HepG2 (cell line): ENCODE measurements around the gene FKBP10. TPM values are rescaled to one million over a fixed set of nuclear protein-coding genes. Genes with fewer than 3 reads are reported as not detected.

Experiments used
- ARID2 ChIP-seq: sonication (generic); formaldehyde crosslinking; IDR thresholded peaks from 2 replicates; pipeline ENCODE4 v1.8.1; 2022; ENCODE audit warnings: mild to moderate bottlenecking, missing genetic modification reagents, borderline replicate concordance
- E2F5 ChIP-seq: sonication (generic); formaldehyde crosslinking; conservative IDR thresholded peaks from 2 replicates; pipeline ENCODE4 v1.4.0; 2020; ENCODE audit warnings: missing genetic modification reagents
- GTF3A ChIP-seq: sonication (generic); formaldehyde crosslinking; conservative IDR thresholded peaks from 2 replicates; pipeline ENCODE4 v1.4.0; 2020; ENCODE audit warnings: mild to moderate bottlenecking, missing genetic modification reagents
- HDAC6 ChIP-seq: fragments of 200-600 bp; sonication (generic); IDR thresholded peaks from 2 replicates; pipeline ENCODE4 v1.7.0; 2017; ENCODE audit warnings: mild to moderate bottlenecking, antibody characterized with exemption, low read length, low read depth
- ISX ChIP-seq: sonication (generic); formaldehyde crosslinking; conservative IDR thresholded peaks from 2 replicates; pipeline ENCODE4 v1.5.0; 2020; ENCODE audit warnings: missing genetic modification reagents
- KAT2B ChIP-seq: fragments of 150-350 bp; IDR thresholded peaks from 2 replicates; pipeline ENCODE4 v1.6.1; 2014; ENCODE audit warnings: low read depth, low read length, borderline replicate concordance
- POLR2AphosphoS2 ChIP-seq: IDR thresholded peaks from 2 replicates; pipeline ENCODE4 v1.6.1; 2011; ENCODE audit warnings: low read depth, low read length, improper control_type of control experiment
- RFXAP ChIP-seq: sonication (generic); formaldehyde crosslinking; IDR thresholded peaks from 2 replicates; pipeline ENCODE4 v1.4.0; 2020; ENCODE audit warnings: missing genetic modification reagents, borderline replicate concordance
- TBL1XR1 ChIP-seq: fragments of 150-350 bp; IDR thresholded peaks from 2 replicates; pipeline ENCODE4 v1.6.1; 2014; ENCODE audit warnings: borderline replicate concordance, low read length; ENCODE audit not compliant: partially characterized antibody
- TEAD3 ChIP-seq: optimal IDR thresholded peaks from 2 replicates; pipeline ENCODE3; 2016; ENCODE audit warnings: borderline replicate concordance
- TFDP2 ChIP-seq: sonication (generic); formaldehyde crosslinking; IDR thresholded peaks from 2 replicates; pipeline ENCODE4 v1.4.0; 2020; ENCODE audit warnings: missing genetic modification reagents
- U2AF2 ChIP-seq: fragments of 200-400 bp; formaldehyde crosslinking; IDR thresholded peaks from 2 replicates; pipeline ENCODE4 v1.6.1; 2017; ENCODE audit warnings: low read depth, mild to moderate bottlenecking, low read length
- ZBTB33 ChIP-seq: sonication (generic); formaldehyde crosslinking; IDR thresholded peaks from 2 replicates; pipeline ENCODE4 v1.4.0; 2020; ENCODE audit warnings: missing genetic modification reagents
- ZBTB46 ChIP-seq: sonication (generic); formaldehyde crosslinking; IDR thresholded peaks from 2 replicates; pipeline ENCODE4 v1.4.0; 2020; ENCODE audit warnings: mild to moderate bottlenecking, missing genetic modification reagents, borderline replicate concordance
- ZC3H4 ChIP-seq: sonication (generic); formaldehyde crosslinking; IDR thresholded peaks from 2 replicates; pipeline ENCODE4 v1.4.0; 2020; ENCODE audit warnings: missing genetic modification reagents, borderline replicate concordance
- ZNF253 ChIP-seq: sonication (generic); formaldehyde crosslinking; IDR thresholded peaks from 2 replicates; pipeline ENCODE4 v1.8.0; 2022; ENCODE audit warnings: mild to moderate bottlenecking, missing genetic modification reagents, borderline replicate concordance
- ZNF292 ChIP-seq: sonication (generic); formaldehyde crosslinking; IDR thresholded peaks from 2 replicates; pipeline ENCODE4 v1.8.1; 2022; ENCODE audit warnings: mild to moderate bottlenecking, low read depth, missing genetic modification reagents, borderline replicate concordance
- ZNF296 ChIP-seq: sonication (generic); formaldehyde crosslinking; conservative IDR thresholded peaks from 2 replicates; pipeline ENCODE4 v1.5.0; 2020; ENCODE audit warnings: mild to moderate bottlenecking, missing genetic modification reagents
- ZNF577 ChIP-seq: sonication (generic); formaldehyde crosslinking; IDR thresholded peaks from 2 replicates; pipeline ENCODE4 v1.4.0; 2020; ENCODE audit warnings: mild to moderate bottlenecking, low read depth, missing genetic modification reagents, borderline replicate concordance
- ZNF777 ChIP-seq: sonication (generic); formaldehyde crosslinking; IDR thresholded peaks from 2 replicates; pipeline ENCODE4 v1.4.0; 2020; ENCODE audit warnings: missing genetic modification reagents
- ZNF816 ChIP-seq: sonication (generic); formaldehyde crosslinking; IDR thresholded peaks from 2 replicates; pipeline ENCODE4 v1.8.0; 2022; ENCODE audit warnings: missing genetic modification reagents, mild to moderate bottlenecking, borderline replicate concordance
- ZNF850 ChIP-seq: sonication (generic); formaldehyde crosslinking; conservative IDR thresholded peaks from 2 replicates; pipeline ENCODE4 v1.9.0; 2021; ENCODE audit warnings: mild to moderate bottlenecking, missing genetic modification reagents
- polyA plus RNA-seq, 8 experiments: library from polyadenylated mRNA; depleted of rRNA in 3 of 8; stranded (reverse) in 7 of 8; unstranded in 1 of 8; fragments of >200 nt; fragmentation: Illumina TruSeq in 4 of 8; extraction: Trizol in 4 of 8; gene quantifications; 2 replicates each; pipeline versions ENCODE4 v1.2.1 to v1.2.3, GENCODE V29; 2011 to 2016; ENCODE audit warnings: low read depth in 4 of 8, missing spikeins in 1 of 8, mixed read lengths in 1 of 8; ENCODE audit not compliant: insufficient read depth in 1 of 8
- total RNA-seq, 5 experiments: library from RNA; depleted of rRNA; stranded (reverse); fragments of >200 nt; fragmentation: Illumina TruSeq; extraction: Trizol; gene quantifications; 2 replicates each; pipeline ENCODE4 v1.2.3, GENCODE V29; 2016; ENCODE audit warnings: low read depth in 1 of 5

The FKBP10 gene
- total and polyA plus RNA-seq, 2 of the 13 experiments (the other 11 are each of a cell fraction or from before 2014, with no cell fraction given): 149 to 573 TPM

GRCh38 chr17:41772586-41773189 lies 40.1 kb upstream of the FKBP10 start (continued):
- TF ChIP-seq ISX (CRISPR knock-in tag) (no peak), U2AF2 (no peak), GTF3A (CRISPR knock-in tag) (no peak), ZBTB46 (CRISPR knock-in tag) (no peak), HDAC6 (no peak), TFDP2 (CRISPR knock-in tag) (peak; percentile 62; the same call in 1 of the 2 replicates), ZNF292 (CRISPR knock-in tag) (peak; percentile 77; the same call in 1 of the 2 replicates), ZC3H4 (no peak; the same call in 1 of the 2 replicates), POLR2AphosphoS2 (no peak), ZBTB33 (CRISPR knock-in tag) (peak; percentile 3; the same call in 1 of the 2 replicates), ZNF296 (CRISPR knock-in tag) (no peak), ZNF253 (peak; percentile 19; the same call in 1 of the 2 replicates), ZNF577 (no peak), TEAD3 (CRISPR knock-in tag) (peak; percentile 37), ZNF850 (CRISPR knock-in tag) (no peak), ZNF777 (CRISPR knock-in tag) (peak; percentile 69), ZNF816 (no peak; the same call in 1 of the 2 replicates), ARID2 (CRISPR knock-in tag) (no peak), RFXAP (CRISPR knock-in tag) (peak; percentile 72; the same call in 1 of the 2 replicates), KAT2B (no peak), TBL1XR1 (no peak), E2F5 (CRISPR knock-in tag) (no peak)
